Sigmoid colon (tissue), 7 donors: ENCODE results near the gene ARL16. TPM values are rescaled to one million over a fixed set of nuclear protein-coding genes. Genes with fewer than 3 reads are reported as not detected.

Source experiments
- polyA plus RNA-seq, 3 donors: library from polyadenylated mRNA; stranded (reverse); fragments of 200-250 nt; gene quantifications; one replicate each; pipeline ENCODE4 v1.2.3, GENCODE V29; 2013
- small RNA-seq, 3 donors: library from RNA; depleted of rRNA; stranded (forward); fragments of <200 nt; gene quantifications; one replicate each; pipeline ENCODE3, GENCODE V24; 2016
- total RNA-seq, 4 donors: library from RNA; depleted of rRNA; stranded (reverse); fragments of >200 nt; gene quantifications; one replicate each; pipeline ENCODE4 v1.1.0, GENCODE V29; 2016
- donor health status: healthy with polysubstance abuse.
- donor health status: Bipolar disorder and iron deficiency.
- donor health status: healthy.

Gene ARL16
- total and polyA plus RNA-seq, 7 donors: 24.5 to 51.7 (median 42.3) TPM

Small RNAs within 50 kb of the gene (small RNA-seq; reads per million reads assigned to genes)
- gene MIR6786: 0.06 to 0.22 (median 0.15) reads per million in 3 donors

Other genes starting within 250 kb of the ARL16 start
- gene ACTG1, start 171.0 kb downstream of the ARL16 start, total RNA-seq: 1,000 to 10,000 TPM; 1,038 to 2,003 (median 1,212) TPM
- 1,000 to 10,000 TPM; 2,538 to 4,527 (median 2,852) TPM for gene ACTG1, start 171.0 kb downstream of the ARL16 start, polyA plus RNA-seq
- 1 to 10 TPM in 1 of 4 donors, under 1 TPM in 2, not detected in 1; 0.33 to 1.1 (median 0.95) TPM for gene FSCN2, start 155.4 kb downstream of the ARL16 start, total RNA-seq
- gene FSCN2, start 155.4 kb downstream of the ARL16 start, polyA plus RNA-seq: 1 to 10 TPM in 1 of 3 donors, not detected in 2; 2.3 TPM
- gene FAAP100, start 131.4 kb downstream of the ARL16 start, total RNA-seq: 10 to 100 TPM in 3 of 4 donors, 1 to 10 TPM in 1; 9.6 to 24.1 (median 14.6) TPM
- 10 to 100 TPM in 2 of 3 donors, 1 to 10 TPM in 1; 6.6 to 27.2 (median 10.9) TPM for gene FAAP100, start 131.4 kb downstream of the ARL16 start, polyA plus RNA-seq
- 10 to 100 TPM; 47.1 to 59.7 (median 52.6) TPM for gene NPLOC4, start 46.7 kb downstream of the ARL16 start, total RNA-seq
- gene NPLOC4, start 46.7 kb downstream of the ARL16 start, polyA plus RNA-seq: 10 to 100 TPM; 19.8 to 52.7 (median 34.9) TPM
- gene TSPAN10, start 46.6 kb downstream of the ARL16 start, total RNA-seq: 1 to 10 TPM in 1 of 4 donors, under 1 TPM in 3; 0.36 to 1.7 (median 0.67) TPM
- under 1 TPM; 0.46 to 0.76 (median 0.60) TPM for gene TSPAN10, start 46.6 kb downstream of the ARL16 start, polyA plus RNA-seq
- 1 to 10 TPM in 1 of 4 donors, not detected in 3; 3.7 TPM for gene PDE6G, start 27.3 kb downstream of the ARL16 start, total RNA-seq
- 1 to 10 TPM in 2 of 3 donors, not detected in 1; 2.3 to 4.4 TPM for gene PDE6G, start 27.3 kb downstream of the ARL16 start, polyA plus RNA-seq
- 10 to 100 TPM; 14.4 to 36.2 (median 26.8) TPM for gene OXLD1, start 17.2 kb downstream of the ARL16 start, total RNA-seq
- gene OXLD1, start 17.2 kb downstream of the ARL16 start, polyA plus RNA-seq: 10 to 100 TPM; 40.8 to 57.5 (median 54.1) TPM
- 10 to 100 TPM in 1 of 4 donors, 1 to 10 TPM in 3; 5.5 to 10.7 (median 9.0) TPM for gene CCDC137, start 17.1 kb downstream of the ARL16 start, total RNA-seq
- gene CCDC137, start 17.1 kb downstream of the ARL16 start, polyA plus RNA-seq: 10 to 100 TPM in 2 of 3 donors, 1 to 10 TPM in 1; 9.0 to 31.1 (median 13.4) TPM
- 100 to 1,000 TPM in 1 of 4 donors, 10 to 100 TPM in 3; 36.7 to 143 (median 42.5) TPM for gene HGS, start 214 bp upstream of the ARL16 start, total RNA-seq
- 100 to 1,000 TPM in 1 of 3 donors, 10 to 100 TPM in 2; 52.9 to 111 (median 87.7) TPM for gene HGS, start 214 bp upstream of the ARL16 start, polyA plus RNA-seq
- gene MRPL12, start 19.6 kb upstream of the ARL16 start, total RNA-seq: 10 to 100 TPM; 31.0 to 56.4 (median 39.5) TPM
- 100 to 1,000 TPM; 204 to 258 (median 237) TPM for gene MRPL12, start 19.6 kb upstream of the ARL16 start, polyA plus RNA-seq
- gene SLC25A10, start 28.5 kb upstream of the ARL16 start, total RNA-seq: 1 to 10 TPM in 3 of 4 donors, under 1 TPM in 1; 0.99 to 7.1 (median 3.7) TPM
- 10 to 100 TPM; 59.5 to 63.2 (median 60.6) TPM for gene SLC25A10, start 28.5 kb upstream of the ARL16 start, polyA plus RNA-seq
- gene GCGR, start 120.4 kb upstream of the ARL16 start, total RNA-seq: 1 to 10 TPM in 2 of 4 donors, under 1 TPM in 2; 0.27 to 1.4 (median 0.72) TPM
- under 1 TPM in 1 of 3 donors, not detected in 2; 0.96 TPM for gene GCGR, start 120.4 kb upstream of the ARL16 start, polyA plus RNA-seq
- gene MCRIP1, start 149.5 kb upstream of the ARL16 start, total RNA-seq: 100 to 1,000 TPM; 116 to 129 (median 122) TPM
- 10 to 100 TPM; 37.0 to 82.9 (median 78.0) TPM for gene MCRIP1, start 149.5 kb upstream of the ARL16 start, polyA plus RNA-seq
- gene PPP1R27, start 151.3 kb upstream of the ARL16 start, total RNA-seq: not detected
- under 1 TPM in 1 of 3 donors, not detected in 2; 0.50 TPM for gene PPP1R27, start 151.3 kb upstream of the ARL16 start, polyA plus RNA-seq
- gene P4HB, start 176.7 kb upstream of the ARL16 start, total RNA-seq: 100 to 1,000 TPM; 201 to 338 (median 268) TPM
- 100 to 1,000 TPM; 153 to 750 (median 227) TPM for gene P4HB, start 176.7 kb upstream of the ARL16 start, polyA plus RNA-seq
- gene ARHGDIA, start 187.5 kb upstream of the ARL16 start, total RNA-seq: 10 to 100 TPM; 67.0 to 99.5 (median 74.1) TPM
- gene ARHGDIA, start 187.5 kb upstream of the ARL16 start, polyA plus RNA-seq: 100 to 1,000 TPM; 252 to 452 (median 385) TPM
- gene ALYREF, start 207.8 kb upstream of the ARL16 start, total RNA-seq: 10 to 100 TPM; 39.2 to 44.0 (median 42.6) TPM
- 10 to 100 TPM; 30.6 to 91.4 (median 35.4) TPM for gene ALYREF, start 207.8 kb upstream of the ARL16 start, polyA plus RNA-seq
- gene ANAPC11, start 207.9 kb upstream of the ARL16 start, total RNA-seq: 100 to 1,000 TPM in 3 of 4 donors, 10 to 100 TPM in 1; 93.3 to 185 (median 158) TPM
- 100 to 1,000 TPM; 198 to 203 (median 202) TPM for gene ANAPC11, start 207.9 kb upstream of the ARL16 start, polyA plus RNA-seq
- gene NPB, start 218.4 kb upstream of the ARL16 start, total RNA-seq: 1 to 10 TPM in 1 of 4 donors, under 1 TPM in 2, not detected in 1; 0.27 to 1.8 (median 0.71) TPM
- under 1 TPM in 1 of 3 donors, not detected in 2; 0.87 TPM for gene NPB, start 218.4 kb upstream of the ARL16 start, polyA plus RNA-seq
- 10 to 100 TPM; 11.4 to 24.6 (median 19.3) TPM for gene PCYT2, start 227.6 kb upstream of the ARL16 start, total RNA-seq
- gene PCYT2, start 227.6 kb upstream of the ARL16 start, polyA plus RNA-seq: 10 to 100 TPM; 21.6 to 86.4 (median 40.7) TPM
- 10 to 100 TPM; 11.4 to 31.6 (median 14.1) TPM for gene SIRT7, start 234.4 kb upstream of the ARL16 start, total RNA-seq
- 10 to 100 TPM; 28.8 to 62.2 (median 39.1) TPM for gene SIRT7, start 234.4 kb upstream of the ARL16 start, polyA plus RNA-seq
- gene MAFG, start 243.9 kb upstream of the ARL16 start, total RNA-seq: 10 to 100 TPM; 16.4 to 21.9 (median 17.0) TPM
- gene MAFG, start 243.9 kb upstream of the ARL16 start, polyA plus RNA-seq: 10 to 100 TPM in 1 of 3 donors, 1 to 10 TPM in 2; 8.8 to 21.9 (median 9.0) TPM